DND-41 (cell line): ENCODE measurements around the gene OR1M1.

Experiments
- EZH2 ChIP-seq: IDR thresholded peaks from 3 replicates; pipeline ENCODE4 v1.6.1; 2012; ENCODE audit warnings: borderline replicate concordance, low read depth, mild to moderate bottlenecking, moderate library complexity, low read length, inconsistent platforms; ENCODE audit not compliant: severe bottlenecking
- TF ChIP-seq, protein P1 (sequence below): IDR thresholded peaks from 2 replicates; pipeline ENCODE4 v1.5.1; 2012; ENCODE audit warnings: borderline replicate concordance, low read length, moderate library complexity, mild to moderate bottlenecking; ENCODE audit not compliant: poor library complexity, severe bottlenecking; ENCODE audit errors: extremely low read depth

DNA sequence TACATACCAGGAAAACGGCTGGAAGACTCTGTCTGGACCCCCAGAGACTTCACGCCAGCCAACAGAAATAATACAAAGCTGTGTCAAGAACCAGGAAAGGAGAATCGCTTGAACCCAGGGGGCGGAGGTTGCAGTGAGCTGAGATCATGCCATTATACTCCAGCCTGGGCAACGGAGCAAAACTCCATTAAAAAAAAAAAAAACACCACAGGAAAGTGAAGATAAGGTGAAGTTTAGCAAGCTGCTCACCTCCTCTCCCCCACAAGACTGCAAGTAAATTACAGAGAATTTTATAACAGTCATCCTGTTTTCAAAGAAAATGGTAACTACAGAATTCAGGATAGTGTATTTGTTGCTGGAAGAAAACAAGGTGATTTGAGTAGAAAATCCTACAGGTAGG, 29.7 kb downstream of the OR1M1 start:
- TF ChIP-seq, protein P1, sequence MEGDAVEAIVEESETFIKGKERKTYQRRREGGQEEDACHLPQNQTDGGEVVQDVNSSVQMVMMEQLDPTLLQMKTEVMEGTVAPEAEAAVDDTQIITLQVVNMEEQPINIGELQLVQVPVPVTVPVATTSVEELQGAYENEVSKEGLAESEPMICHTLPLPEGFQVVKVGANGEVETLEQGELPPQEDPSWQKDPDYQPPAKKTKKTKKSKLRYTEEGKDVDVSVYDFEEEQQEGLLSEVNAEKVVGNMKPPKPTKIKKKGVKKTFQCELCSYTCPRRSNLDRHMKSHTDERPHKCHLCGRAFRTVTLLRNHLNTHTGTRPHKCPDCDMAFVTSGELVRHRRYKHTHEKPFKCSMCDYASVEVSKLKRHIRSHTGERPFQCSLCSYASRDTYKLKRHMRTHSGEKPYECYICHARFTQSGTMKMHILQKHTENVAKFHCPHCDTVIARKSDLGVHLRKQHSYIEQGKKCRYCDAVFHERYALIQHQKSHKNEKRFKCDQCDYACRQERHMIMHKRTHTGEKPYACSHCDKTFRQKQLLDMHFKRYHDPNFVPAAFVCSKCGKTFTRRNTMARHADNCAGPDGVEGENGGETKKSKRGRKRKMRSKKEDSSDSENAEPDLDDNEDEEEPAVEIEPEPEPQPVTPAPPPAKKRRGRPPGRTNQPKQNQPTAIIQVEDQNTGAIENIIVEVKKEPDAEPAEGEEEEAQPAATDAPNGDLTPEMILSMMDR = no peak
- no peak for TF ChIP-seq EZH2
